ENCODE measurements around the gene PCDHGB3.

GRCh38 chr5:141398608-141399007, 28.6 kb downstream of the PCDHGB3 start:
- TF ChIP-seq POLR2A (IDR thresholded peaks at IDR 0.05; ENCODE audit: low read depth, low read length), result no peak
- no peak for TF ChIP-seq POLR2AphosphoS5 (IDR thresholded peaks at IDR 0.05; ENCODE audit: low read depth, low read length)
- TF ChIP-seq TAF1 (IDR thresholded peaks at IDR 0.05; ENCODE audit: low read depth, low read length), result no peak
- no peak for TF ChIP-seq POU2F2 (IDR thresholded peaks at IDR 0.05; ENCODE audit: low read depth, low read length)
- no peak for TF ChIP-seq PAX5 (IDR thresholded peaks at IDR 0.05; ENCODE audit: insufficient read depth, low read length, severe bottlenecking)
